ENCODE results near the gene ALG1. TPM values are rescaled to one million over a fixed set of nuclear protein-coding genes. Genes with fewer than 3 reads are reported as not detected.
"Not testable (repeated sequence)": the region's sequence is repeated elsewhere in the genome, so short reads cannot be mapped to it uniquely, and the experiment has no call there.

Gene ALG1
- polyA plus RNA-seq, 1 experiment, result 35.4 TPM

- CTCF ChIA-PET, result not testable (repeated sequence)
These were observed 33.4 kb downstream of the ALG1 start for GRCh38 chr16:5105039-5105438.

GRCh38 chr16:5108505-5109158, 37.0 kb downstream of the ALG1 start:
- TF ChIP-seq CTCF (IDR thresholded peaks at IDR 0.05; ENCODE audit: low read depth, low read length), result no peak
- Histone ChIP-seq H3K27ac (ENCODE audit: low read depth, low read length) (no peak overlapping the region), H3K27me3 (ENCODE audit: control insufficient read depth, insufficient read depth, low read length) (no peaks in the 10 kb centered on the region), H3K4me3 (ENCODE audit: low read depth, low read length) (no peak overlapping the region), H3K9me3 (ENCODE audit: control insufficient read depth, insufficient read depth, low read length) (no peaks in the 10 kb centered on the region)
- ChIA-PET CTCF (no interaction called here), POLR2A (no interaction called here)
- DNase-seq (ENCODE audit: low read depth, low spot score), result no peak

More at GRCh38 chr16:5105039-5105438, 33.4 kb downstream of the ALG1 start:
- H3K27ac ChIP-seq (ENCODE audit: low read depth, low read length); H3K9me3 ChIP-seq (ENCODE audit: control insufficient read depth, insufficient read depth, low read length); H3K27me3 ChIP-seq (ENCODE audit: control insufficient read depth, insufficient read depth, low read length); H3K4me3 ChIP-seq (ENCODE audit: low read depth, low read length); DNase-seq (ENCODE audit: low read depth, low spot score); POLR2A ChIA-PET: not testable (repeated sequence)

- POLR2A ChIA-PET; H3K27ac ChIP-seq (ENCODE audit: low read depth, low read length); H3K4me3 ChIP-seq (ENCODE audit: low read depth, low read length); H3K27me3 ChIP-seq (ENCODE audit: control insufficient read depth, insufficient read depth, low read length); DNase-seq (ENCODE audit: low read depth, low spot score); H3K9me3 ChIP-seq (ENCODE audit: control insufficient read depth, insufficient read depth, low read length); CTCF ChIA-PET: not testable (repeated sequence)
These were observed 39.3 kb downstream of the ALG1 start for GRCh38 chr16:5110933-5111332.

GRCh38 chr16:5116780-5117295, 45.2 kb downstream of the ALG1 start:
- CTCF ChIA-PET; DNase-seq (ENCODE audit: low read depth, low spot score); H3K4me3 ChIP-seq (ENCODE audit: low read depth, low read length): not testable (repeated sequence)

GRCh38 chr16:5117300-5118087, 45.9 kb downstream of the ALG1 start:
- H3K27me3 ChIP-seq (ENCODE audit: control insufficient read depth, insufficient read depth, low read length); DNase-seq (ENCODE audit: low read depth, low spot score); H3K9me3 ChIP-seq (ENCODE audit: control insufficient read depth, insufficient read depth, low read length); POLR2A ChIA-PET; H3K4me3 ChIP-seq (ENCODE audit: low read depth, low read length); H3K27ac ChIP-seq (ENCODE audit: low read depth, low read length); CTCF ChIA-PET: not testable (repeated sequence)

More at GRCh38 chr16:5116780-5117295, 45.2 kb downstream of the ALG1 start:
- H3K9me3 ChIP-seq (ENCODE audit: control insufficient read depth, insufficient read depth, low read length); POLR2A ChIA-PET; H3K27me3 ChIP-seq (ENCODE audit: control insufficient read depth, insufficient read depth, low read length); H3K27ac ChIP-seq (ENCODE audit: low read depth, low read length): not testable (repeated sequence)

GRCh38 chr16:5131467-5132004, 59.9 kb downstream of the ALG1 start:
- H3K4me3 ChIP-seq (ENCODE audit: low read depth, low read length); POLR2A ChIA-PET; H3K27me3 ChIP-seq (ENCODE audit: control insufficient read depth, insufficient read depth, low read length); H3K9me3 ChIP-seq (ENCODE audit: control insufficient read depth, insufficient read depth, low read length); H3K27ac ChIP-seq (ENCODE audit: low read depth, low read length); CTCF ChIA-PET; DNase-seq (ENCODE audit: low read depth, low spot score): not testable (repeated sequence)

- POLR2A ChIA-PET; H3K4me3 ChIP-seq (ENCODE audit: low read depth, low read length); H3K27me3 ChIP-seq (ENCODE audit: control insufficient read depth, insufficient read depth, low read length); DNase-seq (ENCODE audit: low read depth, low spot score); CTCF ChIA-PET; H3K27ac ChIP-seq (ENCODE audit: low read depth, low read length); H3K9me3 ChIP-seq (ENCODE audit: control insufficient read depth, insufficient read depth, low read length): not testable (repeated sequence)
These were observed 61.4 kb downstream of the ALG1 start for GRCh38 chr16:5132915-5133600.

- POLR2A ChIA-PET; H3K27me3 ChIP-seq (ENCODE audit: control insufficient read depth, insufficient read depth, low read length); H3K27ac ChIP-seq (ENCODE audit: low read depth, low read length); H3K4me3 ChIP-seq (ENCODE audit: low read depth, low read length); CTCF ChIA-PET; DNase-seq (ENCODE audit: low read depth, low spot score); H3K9me3 ChIP-seq (ENCODE audit: control insufficient read depth, insufficient read depth, low read length): not testable (repeated sequence)
These were observed 63.3 kb downstream of the ALG1 start for GRCh38 chr16:5134739-5135452.
